HAP-1 (cell line): ENCODE data around the gene ABLIM1.
A peak's percentile ranks its signal among the peaks of the same experiment; 100 is the strongest.

Experiments used
- DNase-seq, 2 experiments: peaks; one replicate each; pipeline ENCODE4 v3.0.0-alpha.2; 2016 to 2020; ENCODE audit warnings: low spot score in 2 of 2
- H3K27me3 ChIP-seq: fragments of 250-450 bp; sonication (Bioruptor Pico); 2 replicates; pipeline ENCODE4 v1.5.1; 2020; ENCODE audit warnings: low read depth, mild to moderate bottlenecking, moderate library complexity
- H3K36me3 ChIP-seq: fragments of 250-450 bp; sonication (Bioruptor Pico); replicated peaks from 2 replicates; pipeline ENCODE4 v1.5.1; 2020; ENCODE audit warnings: mild to moderate bottlenecking
- H3K4me1 ChIP-seq: fragments of 250-450 bp; sonication (Bioruptor Pico); 2 replicates; pipeline ENCODE4 v1.5.1; 2020; ENCODE audit warnings: mild to moderate bottlenecking
- H3K4me3 ChIP-seq: fragments of 250-450 bp; sonication (Bioruptor Pico); 2 replicates; pipeline ENCODE4 v1.5.1; 2020; ENCODE audit warnings: mild to moderate bottlenecking, moderate library complexity
- H3K9me3 ChIP-seq: fragments of 250-450 bp; sonication (Bioruptor Pico); 2 replicates; pipeline ENCODE4 v1.5.1; 2020; ENCODE audit warnings: mild to moderate bottlenecking, moderate library complexity
- in situ Hi-C: fragments of 300-500 bp; cut with MboI; formaldehyde crosslinking; loops from 3 replicates; pipeline ENCODE4 v1.14.3; 2020; ENCODE audit warnings: low sequenced_read_pairs, inconsistent platforms, mixed read lengths

The ABLIM1 gene

DNA sequence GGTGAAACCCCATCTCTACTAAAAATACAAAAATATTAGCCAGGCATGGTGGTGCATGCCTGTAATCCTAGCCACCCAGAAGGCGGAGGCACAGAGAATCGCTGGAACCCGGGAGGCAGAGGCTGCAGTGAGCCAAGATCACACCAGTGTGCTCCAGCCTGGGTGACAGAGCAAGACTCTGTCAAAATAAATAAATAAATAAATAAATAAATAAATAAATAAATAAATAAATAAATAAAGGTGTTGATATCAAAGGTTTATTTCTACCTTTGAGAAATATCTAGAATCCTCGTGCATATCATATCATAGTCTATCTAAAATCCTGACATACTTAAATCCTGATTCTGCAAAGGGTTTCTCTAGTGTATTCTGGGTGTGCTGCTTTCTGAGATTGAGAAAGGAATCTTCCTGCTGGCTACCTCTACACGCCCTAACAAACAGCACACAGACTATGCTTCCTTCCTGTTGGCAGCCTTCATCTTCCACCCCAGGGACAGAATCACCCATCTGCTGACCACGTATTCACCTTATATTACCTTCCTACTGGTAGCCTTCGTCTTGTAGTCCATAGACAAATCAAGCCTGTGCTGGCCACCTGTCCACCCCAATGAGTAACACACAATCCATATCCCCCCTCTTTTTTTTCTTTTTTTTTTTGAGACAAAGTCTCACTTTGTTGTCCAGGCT, 8.7 kb downstream of the ABLIM1 start:
- no peaks in the 10 kb centered on the region for H3K36me3 ChIP-seq
- DNase-seq = no peak
- no peaks in the 10 kb centered on the region for H3K27me3 ChIP-seq
- no peak overlapping the region for H3K4me3 ChIP-seq
- H3K4me1 ChIP-seq = no peaks in the 10 kb centered on the region
- in situ Hi-C loops = no loop called here
- no peaks in the 10 kb centered on the region for H3K9me3 ChIP-seq

DNA sequence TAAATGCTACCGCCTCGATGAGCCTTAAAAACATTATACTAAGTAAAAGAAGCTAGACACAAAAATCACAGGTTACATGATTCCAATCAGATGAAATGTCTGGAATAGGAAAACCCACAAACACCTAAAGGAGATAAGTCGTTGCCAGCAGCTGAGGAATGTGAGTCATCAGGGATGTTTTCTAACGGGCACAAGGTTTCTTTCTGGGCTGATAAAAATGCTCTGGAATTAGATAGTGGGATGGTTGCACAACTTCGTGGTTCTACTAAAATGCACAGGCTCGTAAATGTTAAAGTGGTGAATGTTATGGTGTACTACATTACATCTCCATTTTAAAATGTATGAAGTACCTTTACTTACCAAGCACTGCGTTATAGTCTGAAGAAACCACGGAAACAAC, 9.7 kb downstream of the ABLIM1 start:
- in situ Hi-C loops = no loop called here
- no peak for DNase-seq
- no peaks in the 10 kb centered on the region for H3K4me1 ChIP-seq
- H3K36me3 ChIP-seq = no peaks in the 10 kb centered on the region
- no peak overlapping the region for H3K4me3 ChIP-seq
- no peaks in the 10 kb centered on the region for H3K9me3 ChIP-seq
- no peaks in the 10 kb centered on the region for H3K27me3 ChIP-seq

DNA sequence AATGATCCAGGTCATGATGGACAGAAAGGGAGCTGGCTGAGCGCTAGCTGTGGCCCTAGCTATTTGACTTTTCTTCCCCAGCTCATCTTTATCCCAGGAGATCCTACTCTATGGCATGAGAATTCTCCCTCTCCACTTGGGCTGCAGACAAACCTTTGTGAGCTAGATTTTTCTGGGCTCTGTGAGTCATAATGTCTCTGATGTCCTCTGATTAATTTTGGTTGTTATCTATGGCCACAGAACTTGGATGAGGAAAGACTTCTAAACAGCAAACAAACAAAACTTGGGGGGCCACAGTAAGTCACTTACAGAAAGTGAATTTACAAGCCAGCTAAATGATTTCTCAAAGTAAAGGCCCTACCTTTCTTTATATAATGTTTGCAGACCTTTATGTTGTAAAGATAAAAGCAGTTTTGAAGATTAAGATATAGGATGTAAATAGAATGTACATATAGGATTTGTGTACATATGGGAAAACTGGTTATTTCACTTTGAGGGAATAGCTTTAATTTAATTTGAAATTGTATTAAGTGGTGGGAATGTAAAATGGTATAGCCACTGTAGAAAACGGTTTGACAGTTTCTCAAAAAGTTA, 10.4 kb downstream of the ABLIM1 start:
- no peaks in the 10 kb centered on the region for H3K9me3 ChIP-seq
- no peaks in the 10 kb centered on the region for H3K4me1 ChIP-seq
- no peak overlapping the region for H3K4me3 ChIP-seq
- in situ Hi-C loops = no loop called here
- no peaks in the 10 kb centered on the region for H3K36me3 ChIP-seq
- no peaks in the 10 kb centered on the region for H3K27me3 ChIP-seq
- DNase-seq = no peak

DNA sequence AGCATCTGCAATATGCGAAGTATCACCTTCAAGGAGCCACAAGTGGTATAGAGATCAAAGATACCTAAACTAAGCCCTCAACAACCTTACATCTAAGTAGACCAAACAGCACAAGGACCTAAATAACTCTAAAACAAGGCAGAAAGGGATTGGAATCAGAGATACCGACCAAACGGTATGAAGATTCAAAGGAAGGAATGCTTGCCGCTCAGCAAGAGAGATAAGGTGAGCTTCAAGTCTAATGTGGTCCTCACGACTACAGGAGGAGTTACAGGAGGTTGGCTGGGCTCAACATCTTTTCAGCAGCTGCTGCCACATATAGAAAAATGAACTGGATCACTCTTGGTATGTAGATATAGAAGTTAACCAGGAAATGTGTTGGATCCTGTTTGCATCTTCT, 11.6 kb downstream of the ABLIM1 start:
- H3K4me1 ChIP-seq = peaks cover 2% of the 10 kb centered on the region; the same call in 1 of the 2 replicates

DNA sequence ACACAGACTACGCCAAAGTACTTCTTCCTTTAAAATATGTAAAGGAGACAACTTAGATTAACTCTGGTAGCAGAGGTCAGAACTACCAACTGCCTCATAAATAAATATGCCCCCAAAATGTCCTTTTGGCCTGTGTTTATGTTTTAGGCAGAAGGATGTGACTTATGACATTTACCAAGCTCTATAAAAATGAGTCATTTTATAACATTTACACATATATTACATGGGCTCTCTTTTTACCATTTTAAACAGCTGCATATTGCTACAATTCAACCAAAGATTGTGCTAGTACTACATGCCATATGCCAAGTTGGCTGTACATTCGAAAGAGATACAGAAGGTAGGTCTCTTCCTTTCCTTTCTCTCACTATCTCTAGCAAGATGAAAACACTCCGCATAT, 12.4 kb downstream of the ABLIM1 start:
- Histone ChIP-seq H3K4me1 (peaks cover 2% of the 10 kb centered on the region; the same call in 1 of the 2 replicates), H3K9me3 (no peaks in the 10 kb centered on the region), H3K36me3 (no peaks in the 10 kb centered on the region), H3K27me3 (no peaks in the 10 kb centered on the region), H3K4me3 (no peak overlapping the region)
- no peak for DNase-seq
- in situ Hi-C loops = no loop called here

More for the DNA sequence above, 11.6 kb downstream of the ABLIM1 start:
- no peaks in the 10 kb centered on the region for H3K9me3 ChIP-seq
- no peaks in the 10 kb centered on the region for H3K36me3 ChIP-seq
- in situ Hi-C loops = no loop called here
- no peak overlapping the region for H3K4me3 ChIP-seq
- no peaks in the 10 kb centered on the region for H3K27me3 ChIP-seq
- DNase-seq = no peak

DNA sequence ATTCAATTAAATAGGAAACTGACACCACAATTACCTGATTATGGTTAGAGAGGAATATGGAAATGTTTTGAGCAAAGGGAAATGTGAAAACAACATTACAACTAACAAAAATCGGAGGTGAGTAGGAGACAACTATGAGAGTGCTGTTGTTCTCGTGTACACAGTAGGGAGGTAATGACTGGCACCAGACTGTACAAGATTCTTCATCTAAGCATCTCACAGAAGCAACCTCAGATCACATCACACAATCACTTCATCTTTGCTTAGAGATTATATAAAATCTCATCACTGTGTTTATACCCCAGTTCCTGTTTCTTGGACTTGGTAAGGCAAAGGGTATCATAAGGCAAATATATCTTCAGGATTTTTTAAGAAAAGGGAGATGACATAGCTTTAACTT, 14.9 kb downstream of the ABLIM1 start:
- DNase-seq = no peak
- Histone ChIP-seq H3K27me3 (no peaks in the 10 kb centered on the region), H3K36me3 (no peaks in the 10 kb centered on the region), H3K4me3 (no peak overlapping the region), H3K4me1 (peaks cover 2% of the 10 kb centered on the region; the same call in 1 of the 2 replicates), H3K9me3 (no peaks in the 10 kb centered on the region)
- in situ Hi-C loops = no loop called here

DNA sequence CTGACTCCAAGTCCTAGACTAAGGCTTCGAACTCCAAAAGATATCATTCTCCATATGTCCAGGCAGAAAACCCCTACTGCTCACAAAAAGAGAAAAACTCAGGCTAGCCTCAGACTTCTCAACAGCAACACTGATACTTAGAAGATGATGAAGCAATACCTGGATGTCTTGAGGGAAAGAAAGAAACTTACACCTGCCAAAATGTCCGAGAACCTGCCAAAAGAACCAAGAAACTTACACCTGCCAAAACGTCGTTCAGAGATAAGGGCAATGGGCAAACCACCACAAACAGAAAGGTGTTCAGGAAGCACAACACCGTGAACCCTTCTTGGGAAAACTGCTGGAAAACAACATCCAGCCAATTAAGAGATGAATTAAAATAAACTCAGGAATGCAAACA, 15.3 kb downstream of the ABLIM1 start:
- H3K4me1 ChIP-seq = peaks cover 2% of the 10 kb centered on the region; the same call in 1 of the 2 replicates
- in situ Hi-C loops = no loop called here
- no peaks in the 10 kb centered on the region for H3K27me3 ChIP-seq
- H3K4me3 ChIP-seq = no peak overlapping the region
- no peak for DNase-seq
- no peaks in the 10 kb centered on the region for H3K9me3 ChIP-seq
- no peaks in the 10 kb centered on the region for H3K36me3 ChIP-seq

DNA sequence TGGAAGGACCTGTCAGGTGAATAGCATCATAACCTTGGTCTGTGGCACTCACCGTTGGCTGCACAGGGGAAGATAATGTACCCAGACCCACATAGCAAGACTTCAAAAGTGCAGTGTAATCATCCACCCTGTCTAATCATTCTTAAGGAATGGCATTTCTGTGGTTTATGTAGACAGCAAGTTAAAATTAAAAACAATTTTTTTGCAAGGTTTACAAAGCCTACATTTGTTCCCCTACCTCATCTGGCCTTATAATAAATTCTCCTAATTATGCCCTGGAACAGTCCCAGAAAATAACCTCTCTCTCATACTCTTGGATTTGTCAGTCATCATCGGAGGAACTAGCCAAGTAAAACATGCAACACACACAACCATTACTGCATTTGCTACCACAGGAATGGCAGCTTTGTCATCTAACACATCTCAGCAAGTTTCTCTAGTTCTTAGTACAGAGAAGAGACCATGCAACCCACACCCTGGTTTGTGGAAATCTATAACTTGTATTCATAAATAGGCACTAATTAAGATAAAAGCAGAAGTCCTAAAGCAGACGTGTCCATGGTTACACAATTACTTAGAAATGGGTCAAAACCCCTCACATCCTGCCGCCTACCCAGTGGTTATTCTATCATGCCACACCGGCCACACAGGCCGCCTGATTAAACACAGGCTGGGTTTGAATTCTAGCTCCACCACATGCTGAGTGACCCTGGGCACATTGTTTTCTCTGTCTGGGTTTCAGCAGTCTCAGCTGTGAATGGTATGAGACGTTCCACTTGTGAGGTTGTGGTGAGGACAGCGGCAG, 19.1 kb downstream of the ABLIM1 start:
- Histone ChIP-seq H3K9me3 (no peaks in the 10 kb centered on the region; the same call in 1 of the 2 replicates), H3K36me3 (no peaks in the 10 kb centered on the region), H3K4me1 (peaks cover 14% of the 10 kb centered on the region), H3K4me3 (no peak overlapping the region), H3K27me3 (no peaks in the 10 kb centered on the region)
- in situ Hi-C loops = no loop called here
- no peak for DNase-seq

DNA sequence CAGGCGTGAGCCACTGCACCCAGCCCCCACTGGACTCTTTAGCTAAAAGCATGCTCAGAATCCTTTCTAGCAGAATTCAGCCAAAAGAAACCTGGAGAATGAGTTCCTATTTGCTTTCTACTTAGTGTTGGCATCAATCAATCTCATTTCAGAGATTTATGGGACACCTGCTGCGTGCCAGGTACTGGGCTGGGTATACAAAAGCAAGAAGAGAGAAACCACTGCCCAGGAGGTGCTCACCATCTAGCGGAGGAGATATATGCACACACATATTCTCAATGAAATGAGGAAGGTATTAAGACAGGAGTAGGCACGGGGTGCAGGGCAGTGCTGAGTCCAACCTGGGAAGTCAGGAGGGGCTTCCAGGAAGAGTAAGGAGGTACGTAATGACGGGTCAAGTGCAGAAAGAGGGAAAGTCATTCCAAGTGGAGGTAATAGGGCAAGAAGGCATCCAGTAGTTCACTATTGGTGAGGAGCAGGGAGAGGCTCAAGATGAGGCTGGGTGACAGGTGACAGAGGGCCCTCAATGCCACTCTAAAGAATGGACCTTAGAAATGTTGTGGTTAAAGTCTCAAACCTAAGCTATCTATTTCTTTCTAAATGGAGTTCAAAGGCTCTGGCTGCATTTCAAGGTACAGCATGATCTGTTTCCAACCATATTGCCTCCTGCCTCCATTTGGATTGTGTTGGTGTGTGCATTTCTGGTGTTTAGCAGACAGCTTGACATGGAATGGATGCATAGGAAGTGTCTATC, 22.1 kb downstream of the ABLIM1 start:
- no peak for DNase-seq
- no peaks in the 10 kb centered on the region for H3K27me3 ChIP-seq
- in situ Hi-C loops = no loop called here

DNA sequence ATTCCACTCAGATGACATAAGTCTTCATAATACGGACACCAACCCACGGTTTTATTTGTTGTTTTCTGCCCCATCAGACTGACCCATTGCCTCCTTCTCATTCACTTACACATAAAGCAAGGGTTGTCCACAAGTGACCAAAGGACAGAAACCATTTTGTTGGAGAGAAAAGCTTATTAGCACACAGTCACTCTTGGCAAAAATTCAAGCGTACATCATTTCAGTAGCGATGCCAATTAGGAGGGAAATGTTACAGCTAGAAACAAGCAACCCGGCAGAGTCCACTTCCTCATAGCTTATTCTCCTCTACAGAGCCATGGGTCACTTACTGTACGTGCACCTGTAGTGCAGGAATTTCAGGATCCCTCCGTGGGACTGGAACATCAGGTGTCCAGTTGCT, 23.0 kb downstream of the ABLIM1 start:
- in situ Hi-C loops = no loop called here
- no peaks in the 10 kb centered on the region for H3K27me3 ChIP-seq
- H3K36me3 ChIP-seq = no peaks in the 10 kb centered on the region
- H3K4me3 ChIP-seq = no peak overlapping the region
- peaks cover 41% of the 10 kb centered on the region for H3K4me1 ChIP-seq
- no peaks in the 10 kb centered on the region; the same call in 1 of the 2 replicates for H3K9me3 ChIP-seq
- DNase-seq = peak in 1 of 2 experiments; percentile 8

More for the DNA sequence above, 22.1 kb downstream of the ABLIM1 start:
- no peaks in the 10 kb centered on the region; the same call in 1 of the 2 replicates for H3K9me3 ChIP-seq
- no peaks in the 10 kb centered on the region for H3K36me3 ChIP-seq
- H3K4me3 ChIP-seq = no peak overlapping the region
- H3K4me1 ChIP-seq = peaks cover 33% of the 10 kb centered on the region

DNA sequence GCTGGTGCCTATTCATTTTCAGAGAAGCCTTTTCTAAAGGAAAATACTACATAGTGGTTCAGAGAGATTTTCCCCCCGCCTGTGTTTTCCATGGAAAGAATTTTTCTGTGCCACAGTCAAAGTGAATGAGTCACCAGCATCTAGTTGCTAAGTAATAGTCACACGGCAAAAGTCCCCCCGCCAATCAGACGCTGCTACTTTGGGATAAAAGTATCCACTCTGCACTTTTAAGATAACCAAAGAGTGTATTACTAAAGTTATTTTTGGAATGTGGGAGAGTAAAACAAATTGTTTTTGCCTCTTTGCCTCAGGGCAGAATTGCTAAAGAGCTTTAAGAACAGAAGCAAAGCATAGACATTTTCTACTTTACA, 23.5 kb downstream of the ABLIM1 start:
- H3K4me1 ChIP-seq = peaks cover 43% of the 10 kb centered on the region
- DNase-seq = peak; percentile 80 to 90

DNA sequence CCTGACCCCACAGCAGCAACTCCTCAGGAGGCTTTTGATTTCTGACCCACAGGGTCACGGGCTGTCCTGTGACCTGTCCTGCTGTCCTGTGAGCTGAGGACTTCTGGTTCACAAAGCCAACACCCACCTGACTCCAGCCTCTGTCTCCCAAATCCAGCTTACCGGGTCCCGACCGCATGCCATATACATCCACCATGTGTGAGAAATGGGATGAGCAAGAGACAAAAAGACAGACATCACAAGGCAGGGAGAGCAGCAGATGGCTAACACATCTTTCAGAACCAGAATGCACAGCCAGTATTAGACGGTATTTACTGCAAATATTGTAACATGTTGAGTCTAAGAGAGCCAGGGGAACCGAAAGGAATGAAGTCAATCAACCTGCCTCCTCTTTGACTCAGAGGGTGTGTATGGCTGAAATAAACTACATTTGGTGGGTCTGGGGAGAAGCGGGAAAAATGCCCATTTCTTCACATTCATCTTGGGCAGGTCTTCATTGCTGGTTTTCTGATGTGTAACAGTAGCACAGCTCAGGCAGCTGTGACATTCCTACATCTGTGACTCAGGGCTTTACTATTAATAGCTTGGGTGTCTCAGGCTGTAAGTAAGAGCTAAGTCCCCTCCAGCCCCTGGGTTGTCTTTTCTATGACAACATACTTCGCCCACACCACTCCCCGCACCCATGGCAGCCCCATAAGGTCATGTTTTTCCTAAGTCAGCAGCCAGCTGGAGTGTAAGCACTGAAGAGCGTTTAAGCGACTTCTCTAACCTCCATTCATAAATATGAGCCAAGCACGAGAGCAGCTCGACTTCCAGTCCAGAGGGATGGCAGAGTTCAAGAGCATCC, 25.0 kb downstream of the ABLIM1 start:
- DNase-seq = peak in 1 of 2 experiments; percentile 38
- H3K4me1 ChIP-seq = peaks cover 43% of the 10 kb centered on the region
- in situ Hi-C loops = no loop called here
- no peak overlapping the region for H3K4me3 ChIP-seq
- H3K9me3 ChIP-seq = no peaks in the 10 kb centered on the region; the same call in 1 of the 2 replicates
- no peaks in the 10 kb centered on the region for H3K36me3 ChIP-seq
- no peaks in the 10 kb centered on the region for H3K27me3 ChIP-seq

More for the DNA sequence above, 23.5 kb downstream of the ABLIM1 start:
- Histone ChIP-seq H3K9me3 (no peaks in the 10 kb centered on the region; the same call in 1 of the 2 replicates), H3K27me3 (no peaks in the 10 kb centered on the region), H3K36me3 (no peaks in the 10 kb centered on the region), H3K4me3 (no peak overlapping the region)
- in situ Hi-C loops = no loop called here
